KBM-7 (cell line): ENCODE data around the gene TLL1.
A peak's percentile ranks its signal among the peaks of the same experiment; 100 is the strongest.

Experiments
- DNase-seq: peaks from one replicate; pipeline ENCODE4 v3.0.0-alpha.2; 2015
- in situ Hi-C: fragments of 300-500 bp; cut with MboI; formaldehyde crosslinking; loops from 2 replicates; pipeline ENCODE4 v1.14.3; 2020; ENCODE audit warnings: low sequenced_read_pairs, low pct_unique_long_range_greater_than_20kb, mixed read lengths

Gene TLL1

GRCh38 chr4:166021617-166022016 is 148.6 kb downstream of the TLL1 start:
- DNase-seq = no peak
- in situ Hi-C loops = no loop called here

- no peak for DNase-seq
- in situ Hi-C loops = no loop called here
Observed at GRCh38 chr4:166034965-166035364, 161.9 kb downstream of the TLL1 start.

GRCh38 chr4:166039822-166040221 is 166.8 kb downstream of the TLL1 start:
- DNase-seq = no peak
- in situ Hi-C loops = no loop called here

- in situ Hi-C loops = no loop called here
- no peak for DNase-seq
Observed at GRCh38 chr4:166042510-166043055, 169.5 kb downstream of the TLL1 start.

GRCh38 chr4:166043801-166044200 is 170.8 kb downstream of the TLL1 start:
- in situ Hi-C loops = no loop called here
- no peak for DNase-seq

- in situ Hi-C loops = no loop called here
- no peak for DNase-seq
Observed at GRCh38 chr4:166044871-166045270, 171.8 kb downstream of the TLL1 start.

GRCh38 chr4:166045457-166045856 is 172.4 kb downstream of the TLL1 start:
- DNase-seq = no peak
- in situ Hi-C loops = no loop called here

GRCh38 chr4:166049036-166049435 is 176.0 kb downstream of the TLL1 start:
- in situ Hi-C loops = no loop called here
- DNase-seq = no peak

- in situ Hi-C loops = no loop called here
Observed at GRCh38 chr4:166064721-166065120, 191.7 kb downstream of the TLL1 start.

GRCh38 chr4:166065324-166065723 is 192.3 kb downstream of the TLL1 start:
- in situ Hi-C loops = no loop called here
- DNase-seq = no peak

More at GRCh38 chr4:166064721-166065120, 191.7 kb downstream of the TLL1 start:
- no peak for DNase-seq

GRCh38 chr4:166066936-166067335 is 193.9 kb downstream of the TLL1 start:
- DNase-seq = no peak
- in situ Hi-C loops = no loop called here

- no peak for DNase-seq
- in situ Hi-C loops = no loop called here
Observed at GRCh38 chr4:166067915-166068314, 194.9 kb downstream of the TLL1 start.

- in situ Hi-C loops = no loop called here
- DNase-seq = no peak
Observed at GRCh38 chr4:166073783-166074182, 200.7 kb downstream of the TLL1 start.

- no peak for DNase-seq
- in situ Hi-C loops = loop anchor here (25.0 kb wide), 1 partner anchor 538 kb away; no protein-coding TSS in a partner anchor
Observed at GRCh38 chr4:166075599-166075998, 202.6 kb downstream of the TLL1 start.

- in situ Hi-C loops = loop anchor here (25.0 kb wide), 1 partner anchor 540 kb away; no protein-coding TSS in a partner anchor
- DNase-seq = no peak
Observed at GRCh38 chr4:166077782-166078181, 204.7 kb downstream of the TLL1 start.

- in situ Hi-C loops = loop anchor here (25.0 kb wide), 1 partner anchor 541 kb away; no protein-coding TSS in a partner anchor
- no peak for DNase-seq
Observed at GRCh38 chr4:166078383-166078782, 205.3 kb downstream of the TLL1 start.

GRCh38 chr4:166078955-166079354 is 205.9 kb downstream of the TLL1 start:
- in situ Hi-C loops = loop anchor here (25.0 kb wide), 1 partner anchor 542 kb away; no protein-coding TSS in a partner anchor
- DNase-seq = no peak

- in situ Hi-C loops = loop anchor here (25.0 kb wide), 1 partner anchor 550 kb away; no protein-coding TSS in a partner anchor
- DNase-seq = no peak
Observed at GRCh38 chr4:166087569-166087968, 214.5 kb downstream of the TLL1 start.

- in situ Hi-C loops = loop anchor here (25.0 kb wide), 1 partner anchor 551 kb away; no protein-coding TSS in a partner anchor
- DNase-seq = no peak
Observed at GRCh38 chr4:166088576-166088975, 215.5 kb downstream of the TLL1 start.

GRCh38 chr4:166091146-166091545 is 218.1 kb downstream of the TLL1 start:
- in situ Hi-C loops = loop anchor here (25.0 kb wide), 1 partner anchor 554 kb away; no protein-coding TSS in a partner anchor
- DNase-seq = no peak

- in situ Hi-C loops = loop anchor here (25.0 kb wide), 1 partner anchor 555 kb away; no protein-coding TSS in a partner anchor
Observed at GRCh38 chr4:166091912-166092510, 219.0 kb downstream of the TLL1 start.

More at GRCh38 chr4:166091912-166092510, 219.0 kb downstream of the TLL1 start:
- peak; percentile 37 for DNase-seq
